Nephron (organoid): ENCODE results near the gene OMP.
A peak's percentile ranks its signal among the peaks of the same experiment; 100 is the strongest.

Experiments used
- H3K27ac Mint-ChIP-seq, 3 experiments: 2 replicates each; pipeline ENCODE4 v1.8.0; 2020; ENCODE audit warnings: mixed read lengths in 3 of 3, mild to moderate bottlenecking in 2 of 3, moderate library complexity in 1 of 3
- H3K27me3 Mint-ChIP-seq: 2 replicates; pipeline ENCODE4 v1.8.0; 2021; ENCODE audit warnings: low read depth, mild to moderate bottlenecking, moderate library complexity, mixed read lengths
- H3K36me3 Mint-ChIP-seq: 2 replicates; pipeline ENCODE4 v1.8.0; 2020; ENCODE audit warnings: low read depth, mixed read lengths
- H3K4me1 Mint-ChIP-seq: 2 replicates; pipeline ENCODE4 v1.8.0; 2020; ENCODE audit warnings: mixed read lengths
- H3K4me3 Mint-ChIP-seq, 3 experiments: 2 replicates each; pipeline ENCODE4 v1.8.0; 2020; ENCODE audit warnings: mild to moderate bottlenecking in 3 of 3, mixed read lengths in 3 of 3, moderate library complexity in 2 of 3
- H3K9me3 Mint-ChIP-seq: 2 replicates; pipeline ENCODE4 v1.8.0; 2020; ENCODE audit warnings: mixed read lengths
- TF ChIP-seq, protein P1 (sequence below), 3 experiments: fragments of 200-600 bp; sonication (generic); IDR thresholded peaks; one replicate each; pipeline ENCODE4 v1.5.0; 2021; ENCODE audit warnings: antibody characterized with exemption in 3 of 3; ENCODE audit not compliant: unreplicated experiment in 3 of 3

OMP gene

DNA sequence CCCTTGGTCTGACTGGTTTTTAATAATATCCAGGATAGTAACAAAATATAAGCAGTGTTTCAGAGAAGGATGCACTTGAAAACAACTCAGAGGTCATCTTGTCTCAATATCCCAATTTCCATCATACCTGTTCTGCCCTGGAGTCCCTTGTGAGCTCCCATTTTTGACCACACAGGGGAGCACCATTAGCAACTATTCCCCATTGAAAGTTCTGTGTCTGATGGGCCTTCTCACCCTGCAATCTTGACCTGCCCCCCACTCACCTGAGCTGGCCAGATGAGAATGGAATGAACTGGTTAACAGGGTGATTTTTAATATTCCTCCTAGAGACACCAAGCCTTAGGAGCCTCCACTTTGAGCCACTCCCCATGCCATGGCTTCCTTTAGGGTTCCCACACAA, 39.7 kb upstream of the OMP start:
- Mint-ChIP-seq H3K27ac (no peak overlapping the region), H3K36me3 (no peaks in the 10 kb centered on the region), H3K9me3 (no peaks in the 10 kb centered on the region), H3K4me1 (peaks cover 13% of the 10 kb centered on the region), H3K27me3 (peaks cover 12% of the 10 kb centered on the region), H3K4me3 (no peak overlapping the region)
- TF ChIP-seq, protein P1, sequence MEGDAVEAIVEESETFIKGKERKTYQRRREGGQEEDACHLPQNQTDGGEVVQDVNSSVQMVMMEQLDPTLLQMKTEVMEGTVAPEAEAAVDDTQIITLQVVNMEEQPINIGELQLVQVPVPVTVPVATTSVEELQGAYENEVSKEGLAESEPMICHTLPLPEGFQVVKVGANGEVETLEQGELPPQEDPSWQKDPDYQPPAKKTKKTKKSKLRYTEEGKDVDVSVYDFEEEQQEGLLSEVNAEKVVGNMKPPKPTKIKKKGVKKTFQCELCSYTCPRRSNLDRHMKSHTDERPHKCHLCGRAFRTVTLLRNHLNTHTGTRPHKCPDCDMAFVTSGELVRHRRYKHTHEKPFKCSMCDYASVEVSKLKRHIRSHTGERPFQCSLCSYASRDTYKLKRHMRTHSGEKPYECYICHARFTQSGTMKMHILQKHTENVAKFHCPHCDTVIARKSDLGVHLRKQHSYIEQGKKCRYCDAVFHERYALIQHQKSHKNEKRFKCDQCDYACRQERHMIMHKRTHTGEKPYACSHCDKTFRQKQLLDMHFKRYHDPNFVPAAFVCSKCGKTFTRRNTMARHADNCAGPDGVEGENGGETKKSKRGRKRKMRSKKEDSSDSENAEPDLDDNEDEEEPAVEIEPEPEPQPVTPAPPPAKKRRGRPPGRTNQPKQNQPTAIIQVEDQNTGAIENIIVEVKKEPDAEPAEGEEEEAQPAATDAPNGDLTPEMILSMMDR (IDR thresholded peaks at IDR 0.05; ENCODE audit: unreplicated experiment in 3 of 3): no peak

DNA sequence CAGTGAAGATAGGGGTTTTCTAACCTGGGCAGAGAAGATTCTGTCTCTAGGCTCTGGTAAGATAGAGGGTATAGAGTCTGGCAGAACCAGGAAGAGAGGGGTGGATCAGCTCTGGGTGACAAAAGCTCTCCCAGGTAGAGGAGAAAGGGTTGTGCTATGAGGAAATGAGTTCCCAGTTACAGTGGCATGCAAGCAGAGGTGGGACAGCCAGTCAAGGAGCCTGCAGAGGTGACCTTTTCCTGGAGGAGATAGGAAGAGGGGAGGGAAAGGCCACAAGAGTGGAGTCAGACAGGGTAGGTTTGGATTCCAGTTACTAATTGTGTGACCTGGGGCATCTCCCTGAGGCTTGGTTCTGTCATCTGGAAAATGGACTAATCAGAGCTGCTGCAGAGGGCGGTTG, 39.2 kb upstream of the OMP start:
- Mint-ChIP-seq H3K9me3 (no peaks in the 10 kb centered on the region), H3K27me3 (peaks cover 12% of the 10 kb centered on the region), H3K36me3 (no peaks in the 10 kb centered on the region), H3K4me3 (peak overlapping the region; percentile 28 to 59 (median 46)), H3K27ac (no peak overlapping the region), H3K4me1 (peaks cover 13% of the 10 kb centered on the region)
- TF ChIP-seq, protein P1 (IDR thresholded peaks at IDR 0.05; ENCODE audit: unreplicated experiment in 3 of 3): no peak

DNA sequence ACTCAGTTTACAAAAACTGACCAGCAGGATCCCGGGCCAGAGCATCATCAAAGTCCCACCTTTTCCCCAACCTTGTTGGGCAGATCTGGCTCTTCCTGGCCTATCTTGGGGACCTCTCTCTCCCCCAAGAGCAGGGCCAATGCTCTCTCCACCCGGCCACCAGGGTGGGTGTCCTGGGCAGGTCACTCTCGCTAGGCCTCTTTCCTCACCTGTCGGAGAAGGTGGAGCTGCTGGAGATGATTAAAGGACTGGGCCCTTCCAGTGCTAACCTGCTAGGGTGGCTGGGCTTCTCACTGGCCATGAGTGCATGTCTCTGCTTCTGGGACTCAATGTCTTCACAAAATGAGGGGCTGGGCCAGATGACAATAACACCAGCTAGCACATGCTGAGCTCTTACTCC, 38.8 kb upstream of the OMP start:
- TF ChIP-seq, protein P1 (IDR thresholded peaks at IDR 0.05; ENCODE audit: unreplicated experiment in 3 of 3): no peak
- Mint-ChIP-seq H3K4me1 (peaks cover 14% of the 10 kb centered on the region), H3K4me3 (peak overlapping the region in 2 of 3 experiments; percentile 48 to 62), H3K27me3 (peaks cover 12% of the 10 kb centered on the region), H3K36me3 (no peaks in the 10 kb centered on the region), H3K27ac (no peak overlapping the region), H3K9me3 (no peaks in the 10 kb centered on the region)

DNA sequence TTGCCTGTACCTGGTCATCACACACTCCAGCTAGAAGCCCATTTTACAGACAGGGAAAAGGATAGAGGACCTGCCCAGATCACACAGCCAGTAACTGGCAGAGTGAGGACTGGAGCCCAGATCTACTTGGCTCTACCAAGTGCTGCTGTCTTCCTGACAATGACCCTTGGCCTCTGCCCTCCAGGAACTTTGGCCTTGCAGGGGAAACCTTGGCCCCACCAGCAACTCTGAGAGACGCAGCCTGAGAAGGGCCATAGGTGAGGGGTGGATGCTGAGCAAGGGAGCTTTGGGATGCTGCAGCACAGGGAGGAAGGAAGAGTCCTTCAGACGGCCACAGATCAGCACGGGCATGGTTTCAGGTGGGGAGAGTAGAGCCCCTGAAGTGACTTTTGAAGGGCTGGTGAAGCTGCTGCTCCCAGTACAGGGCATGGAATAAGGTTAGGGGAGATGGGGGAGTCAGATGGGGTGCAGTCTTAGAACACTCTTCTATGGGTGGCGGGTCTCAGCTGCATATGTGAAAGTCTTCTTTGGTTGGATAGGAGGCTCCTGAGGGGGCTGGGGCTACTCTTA, 37.9 kb upstream of the OMP start:
- peaks cover 12% of the 10 kb centered on the region for H3K27me3 Mint-ChIP-seq
- no peaks in the 10 kb centered on the region for H3K9me3 Mint-ChIP-seq
- H3K36me3 Mint-ChIP-seq: no peaks in the 10 kb centered on the region
- peak overlapping the region; percentile 58 to 78 (median 73) for H3K4me3 Mint-ChIP-seq
- H3K4me1 Mint-ChIP-seq: peaks cover 18% of the 10 kb centered on the region
- TF ChIP-seq, protein P1 (IDR thresholded peaks at IDR 0.05; ENCODE audit: unreplicated experiment in 3 of 3): no peak
- peak overlapping the region in 1 of 3 experiments; percentile 72 for H3K27ac Mint-ChIP-seq

DNA sequence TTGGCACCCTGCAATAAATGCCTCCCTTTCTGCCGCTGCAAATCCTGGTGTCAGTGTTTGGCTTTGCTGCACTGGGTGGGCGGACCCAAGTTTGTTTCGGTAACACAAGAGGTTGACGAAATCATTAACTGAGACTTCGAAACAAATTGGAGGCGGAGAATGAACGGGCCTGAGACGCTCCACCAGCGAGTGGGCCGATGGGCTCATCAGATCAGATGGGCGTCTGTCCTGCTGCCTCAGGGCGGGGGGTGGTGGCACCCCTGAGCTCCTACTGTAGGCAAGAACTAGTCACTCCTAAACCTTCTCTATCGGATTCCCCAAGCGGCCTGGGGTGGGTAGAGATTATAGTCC, 36.8 kb upstream of the OMP start:
- Mint-ChIP-seq H3K4me3 (peak overlapping the region; percentile 92 to 98 (median 96)), H3K36me3 (no peaks in the 10 kb centered on the region), H3K27ac (peak overlapping the region; percentile 89 to 99 (median 98)), H3K9me3 (no peaks in the 10 kb centered on the region), H3K27me3 (peaks cover 12% of the 10 kb centered on the region), H3K4me1 (peaks cover 22% of the 10 kb centered on the region)
- TF ChIP-seq, protein P1 (IDR thresholded peaks at IDR 0.05; ENCODE audit: unreplicated experiment in 3 of 3): no peak
